ENCODE data around the gene KCNK3.

The KCNK3 gene

GRCh38 chr2:26721115-26722032 is 28.9 kb downstream of the KCNK3 start:
- no peak for DNase-seq
- H3K9me3 Mint-ChIP-seq: no peaks in the 10 kb centered on the region
- H3K27me3 Mint-ChIP-seq: no peaks in the 10 kb centered on the region
- no peaks in the 10 kb centered on the region for H3K4me1 Mint-ChIP-seq (ENCODE audit: low read depth)
- no peak overlapping the region for H3K4me3 Mint-ChIP-seq
- H3K27ac Mint-ChIP-seq: no peak overlapping the region
- no peaks in the 10 kb centered on the region for H3K36me3 Mint-ChIP-seq (ENCODE audit: low read depth)

GRCh38 chr2:26722328-26722727 is 29.8 kb downstream of the KCNK3 start:
- no peak for DNase-seq
- no peak overlapping the region for H3K27ac Mint-ChIP-seq
- no peak overlapping the region for H3K4me3 Mint-ChIP-seq
- peaks cover 7% of the 10 kb centered on the region for H3K27me3 Mint-ChIP-seq
- H3K9me3 Mint-ChIP-seq: no peaks in the 10 kb centered on the region
- no peaks in the 10 kb centered on the region for H3K4me1 Mint-ChIP-seq (ENCODE audit: low read depth)
- no peaks in the 10 kb centered on the region for H3K36me3 Mint-ChIP-seq (ENCODE audit: low read depth)

GRCh38 chr2:26722911-26723310 is 30.4 kb downstream of the KCNK3 start:
- Mint-ChIP-seq H3K36me3 (ENCODE audit: low read depth) (no peaks in the 10 kb centered on the region), H3K4me3 (no peak overlapping the region), H3K4me1 (ENCODE audit: low read depth) (no peaks in the 10 kb centered on the region), H3K27me3 (peaks cover 13% of the 10 kb centered on the region), H3K27ac (no peak overlapping the region), H3K9me3 (no peaks in the 10 kb centered on the region)
- no peak for DNase-seq

- no peaks in the 10 kb centered on the region for H3K36me3 Mint-ChIP-seq (ENCODE audit: low read depth)
- H3K4me3 Mint-ChIP-seq: no peak overlapping the region
- no peak for DNase-seq
- H3K27me3 Mint-ChIP-seq: peaks cover 14% of the 10 kb centered on the region
- H3K27ac Mint-ChIP-seq: no peak overlapping the region
- no peaks in the 10 kb centered on the region for H3K9me3 Mint-ChIP-seq
- H3K4me1 Mint-ChIP-seq (ENCODE audit: low read depth): no peaks in the 10 kb centered on the region
These were observed 31.0 kb downstream of the KCNK3 start for GRCh38 chr2:26723475-26723874.

- H3K9me3 Mint-ChIP-seq: no peaks in the 10 kb centered on the region
- H3K4me3 Mint-ChIP-seq: no peak overlapping the region
- no peaks in the 10 kb centered on the region for H3K36me3 Mint-ChIP-seq (ENCODE audit: low read depth)
- H3K27ac Mint-ChIP-seq: no peak overlapping the region
- peaks cover 19% of the 10 kb centered on the region for H3K27me3 Mint-ChIP-seq
- DNase-seq: no peak
- H3K4me1 Mint-ChIP-seq (ENCODE audit: low read depth): no peaks in the 10 kb centered on the region
These were observed 31.6 kb downstream of the KCNK3 start for GRCh38 chr2:26723991-26724750.

GRCh38 chr2:26724784-26725520 is 32.4 kb downstream of the KCNK3 start:
- Mint-ChIP-seq H3K4me3 (no peak overlapping the region), H3K27ac (no peak overlapping the region), H3K27me3 (peaks cover 19% of the 10 kb centered on the region)

GRCh38 chr2:26725521-26725820 is 32.9 kb downstream of the KCNK3 start:
- Mint-ChIP-seq H3K27me3 (peaks cover 19% of the 10 kb centered on the region), H3K27ac (no peak overlapping the region)
- DNase-seq: no peak

More at GRCh38 chr2:26724784-26725520, 32.4 kb downstream of the KCNK3 start:
- Mint-ChIP-seq H3K9me3 (no peaks in the 10 kb centered on the region), H3K36me3 (ENCODE audit: low read depth) (no peaks in the 10 kb centered on the region), H3K4me1 (ENCODE audit: low read depth) (no peaks in the 10 kb centered on the region)
- no peak for DNase-seq

GRCh38 chr2:26726228-26726627 is 33.7 kb downstream of the KCNK3 start:
- no peak overlapping the region for H3K4me3 Mint-ChIP-seq
- no peaks in the 10 kb centered on the region for H3K9me3 Mint-ChIP-seq
- no peaks in the 10 kb centered on the region for H3K4me1 Mint-ChIP-seq (ENCODE audit: low read depth)
- peaks cover 25% of the 10 kb centered on the region for H3K27me3 Mint-ChIP-seq
- no peak for DNase-seq
- H3K27ac Mint-ChIP-seq: no peak overlapping the region
- H3K36me3 Mint-ChIP-seq (ENCODE audit: low read depth): no peaks in the 10 kb centered on the region

More at GRCh38 chr2:26725521-26725820, 32.9 kb downstream of the KCNK3 start:
- H3K36me3 Mint-ChIP-seq (ENCODE audit: low read depth): no peaks in the 10 kb centered on the region
- H3K9me3 Mint-ChIP-seq: no peaks in the 10 kb centered on the region
- no peaks in the 10 kb centered on the region for H3K4me1 Mint-ChIP-seq (ENCODE audit: low read depth)
- H3K4me3 Mint-ChIP-seq: no peak overlapping the region

- no peaks in the 10 kb centered on the region for H3K9me3 Mint-ChIP-seq
- H3K4me3 Mint-ChIP-seq: no peak overlapping the region
- peak; percentile 45 for DNase-seq
- peaks cover 25% of the 10 kb centered on the region for H3K27me3 Mint-ChIP-seq
- H3K27ac Mint-ChIP-seq: no peak overlapping the region
- H3K4me1 Mint-ChIP-seq (ENCODE audit: low read depth): no peaks in the 10 kb centered on the region
- no peaks in the 10 kb centered on the region for H3K36me3 Mint-ChIP-seq (ENCODE audit: low read depth)
These were observed 35.4 kb downstream of the KCNK3 start for GRCh38 chr2:26727641-26728561.

GRCh38 chr2:26729311-26729710 is 36.8 kb downstream of the KCNK3 start:
- no peak for DNase-seq
- Mint-ChIP-seq H3K4me1 (ENCODE audit: low read depth) (no peaks in the 10 kb centered on the region), H3K27ac (no peak overlapping the region), H3K36me3 (ENCODE audit: low read depth) (no peaks in the 10 kb centered on the region), H3K9me3 (no peaks in the 10 kb centered on the region), H3K27me3 (peaks cover 25% of the 10 kb centered on the region), H3K4me3 (no peak overlapping the region)

- no peaks in the 10 kb centered on the region for H3K4me1 Mint-ChIP-seq (ENCODE audit: low read depth)
- DNase-seq: no peak
- H3K9me3 Mint-ChIP-seq: no peaks in the 10 kb centered on the region
- H3K4me3 Mint-ChIP-seq: no peak overlapping the region
- H3K27me3 Mint-ChIP-seq: peaks cover 25% of the 10 kb centered on the region
- no peak overlapping the region for H3K27ac Mint-ChIP-seq
- no peaks in the 10 kb centered on the region for H3K36me3 Mint-ChIP-seq (ENCODE audit: low read depth)
These were observed 38.2 kb downstream of the KCNK3 start for GRCh38 chr2:26730549-26731344.

- H3K9me3 Mint-ChIP-seq: no peaks in the 10 kb centered on the region
- H3K4me1 Mint-ChIP-seq (ENCODE audit: low read depth): no peaks in the 10 kb centered on the region
- H3K27me3 Mint-ChIP-seq: peaks cover 24% of the 10 kb centered on the region
- no peak overlapping the region for H3K27ac Mint-ChIP-seq
- H3K36me3 Mint-ChIP-seq (ENCODE audit: low read depth): no peaks in the 10 kb centered on the region
- DNase-seq: no peak
- H3K4me3 Mint-ChIP-seq: no peak overlapping the region
These were observed 39.2 kb downstream of the KCNK3 start for GRCh38 chr2:26731714-26732113.

GRCh38 chr2:26732446-26732845 is 39.9 kb downstream of the KCNK3 start:
- Mint-ChIP-seq H3K4me3 (no peak overlapping the region), H3K27me3 (peaks cover 17% of the 10 kb centered on the region), H3K4me1 (ENCODE audit: low read depth) (no peaks in the 10 kb centered on the region)

More at GRCh38 chr2:26732446-26732845, 39.9 kb downstream of the KCNK3 start:
- H3K36me3 Mint-ChIP-seq (ENCODE audit: low read depth): no peaks in the 10 kb centered on the region
- no peak overlapping the region for H3K27ac Mint-ChIP-seq
- H3K9me3 Mint-ChIP-seq: no peaks in the 10 kb centered on the region
- DNase-seq: no peak
